H1 (cell line): Measurements from ENCODE around the gene NFATC1.

Source experiments
- ATF2 ChIP-seq: IDR thresholded peaks from 2 replicates; pipeline ENCODE4 v1.6.1; 2012; ENCODE audit warnings: low read length, inconsistent platforms
- CTCF ChIP-seq, 3 experiments: IDR thresholded peaks; 1 replicate in 2 of 3; 2 replicates in 1 of 3; pipeline versions ENCODE4 v1.5.1 to v1.6.1; 2011; ENCODE audit warnings: low read length in 3 of 3, mild to moderate bottlenecking in 3 of 3, inconsistent platforms in 2 of 3, low read depth in 1 of 3, moderate library complexity in 1 of 3; ENCODE audit not compliant: insufficient read depth in 1 of 3; ENCODE audit errors: control extremely low read depth in 1 of 3
- MAFK ChIP-seq: IDR thresholded peaks from 2 replicates; pipeline ENCODE4 v1.6.1; 2012; ENCODE audit warnings: low read depth, mild to moderate bottlenecking, improper control_type of control experiment, low read length
- MAX ChIP-seq: IDR thresholded peaks from 2 replicates; pipeline ENCODE4 v1.6.1; 2012; ENCODE audit warnings: inconsistent platforms
- POLR2A ChIP-seq, 2 experiments: IDR thresholded peaks; 1 replicate in 1 of 2; 2 replicates in 1 of 2; pipeline ENCODE4 v1.6.1; 2011; ENCODE audit warnings: low read depth in 2 of 2, low read length in 2 of 2, mild to moderate bottlenecking in 2 of 2; ENCODE audit errors: control extremely low read depth in 1 of 2
- POLR2AphosphoS5 ChIP-seq: IDR thresholded peaks from 2 replicates; pipeline ENCODE4 v1.6.1; 2011; ENCODE audit warnings: low read depth, low read length
- POU5F1 ChIP-seq: IDR thresholded peaks from 2 replicates; pipeline ENCODE4 v1.6.1; 2011; ENCODE audit warnings: low read depth, mild to moderate bottlenecking, low read length, moderate library complexity
- RBBP5 ChIP-seq: IDR thresholded peaks from 2 replicates; pipeline ENCODE4 v1.7.1; 2012; ENCODE audit warnings: low read depth, mild to moderate bottlenecking, inconsistent platforms, low read length, moderate library complexity, borderline replicate concordance
- SIN3A ChIP-seq, 2 experiments: IDR thresholded peaks in 1 of 2; conservative IDR thresholded peaks in 1 of 2; 2 replicates each; pipeline ENCODE4 v1.6.1; 2011 to 2012; ENCODE audit warnings: low read length in 2 of 2, improper control_type of control experiment in 1 of 2, low read depth in 1 of 2, mild to moderate bottlenecking in 1 of 2
- TCF12 ChIP-seq: IDR thresholded peaks from 2 replicates; pipeline ENCODE4 v1.6.1; 2011; ENCODE audit warnings: low read depth, mild to moderate bottlenecking, low read length
- TEAD4 ChIP-seq: IDR thresholded peaks from 2 replicates; pipeline ENCODE4 v1.6.1; 2012; ENCODE audit warnings: low read depth, low read length, inconsistent platforms, mixed read lengths

- no peak for TF ChIP-seq RBBP5
- TF ChIP-seq CTCF (IDR thresholded peaks at IDR 0.05; ENCODE audit: control extremely low read depth in 1 of 3, insufficient read depth in 1 of 3, low read depth in 1 of 3, low read length in 3 of 3), result no peak
- no peak for TF ChIP-seq TCF12
- no peak for TF ChIP-seq MAFK
- no peak for TF ChIP-seq POLR2A (IDR thresholded peaks at IDR 0.05; ENCODE audit: control extremely low read depth in 1 of 2, low read depth in 2 of 2, low read length in 2 of 2)
- no peak for TF ChIP-seq POU5F1
- no peak for TF ChIP-seq POLR2AphosphoS5
- TF ChIP-seq MAX, result no peak
- TF ChIP-seq ATF2, result no peak
- no peak for TF ChIP-seq TEAD4
- no peak for TF ChIP-seq SIN3A (conservative IDR thresholded peaks at IDR 0.05 in 1 of 2, IDR thresholded peaks at IDR 0.05 in 1 of 2; ENCODE audit: low read depth in 1 of 2, low read length in 2 of 2)
Measured at GRCh38 chr18:79367480-79367879, 28.2 kb upstream of the NFATC1 start.
